ENCODE results near the gene KCMF1. TPM values are rescaled to one million over a fixed set of nuclear protein-coding genes. Genes with fewer than 3 reads are reported as not detected.

Gene KCMF1
- total RNA-seq, 1 donor, result 64.5 TPM

DNA sequence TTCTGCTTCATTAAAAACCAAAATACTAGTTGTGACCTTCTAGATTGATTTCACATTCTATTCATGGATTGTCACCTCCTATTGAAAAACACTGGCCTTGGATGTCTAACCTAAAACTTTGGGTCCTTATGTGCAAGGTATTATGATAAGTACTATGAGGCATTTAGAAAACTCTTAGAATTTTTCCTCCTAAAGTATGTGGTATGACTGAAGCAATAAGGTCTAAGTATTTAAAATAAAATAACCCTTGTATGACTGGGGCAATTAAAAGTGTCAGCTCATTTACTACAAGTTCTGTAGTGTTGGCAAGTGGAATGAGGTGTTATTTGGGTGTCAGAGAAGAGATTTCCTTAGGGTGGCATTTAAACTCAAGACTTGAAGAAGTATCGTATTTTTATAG is 15.1 kb downstream of the KCMF1 start:
- H3K4me3 ChIP-seq (ENCODE audit: low read depth, low read length), result no peak overlapping the region
- no peak for DNase-seq (ENCODE audit: low read depth)
- TF ChIP-seq, protein P1, sequence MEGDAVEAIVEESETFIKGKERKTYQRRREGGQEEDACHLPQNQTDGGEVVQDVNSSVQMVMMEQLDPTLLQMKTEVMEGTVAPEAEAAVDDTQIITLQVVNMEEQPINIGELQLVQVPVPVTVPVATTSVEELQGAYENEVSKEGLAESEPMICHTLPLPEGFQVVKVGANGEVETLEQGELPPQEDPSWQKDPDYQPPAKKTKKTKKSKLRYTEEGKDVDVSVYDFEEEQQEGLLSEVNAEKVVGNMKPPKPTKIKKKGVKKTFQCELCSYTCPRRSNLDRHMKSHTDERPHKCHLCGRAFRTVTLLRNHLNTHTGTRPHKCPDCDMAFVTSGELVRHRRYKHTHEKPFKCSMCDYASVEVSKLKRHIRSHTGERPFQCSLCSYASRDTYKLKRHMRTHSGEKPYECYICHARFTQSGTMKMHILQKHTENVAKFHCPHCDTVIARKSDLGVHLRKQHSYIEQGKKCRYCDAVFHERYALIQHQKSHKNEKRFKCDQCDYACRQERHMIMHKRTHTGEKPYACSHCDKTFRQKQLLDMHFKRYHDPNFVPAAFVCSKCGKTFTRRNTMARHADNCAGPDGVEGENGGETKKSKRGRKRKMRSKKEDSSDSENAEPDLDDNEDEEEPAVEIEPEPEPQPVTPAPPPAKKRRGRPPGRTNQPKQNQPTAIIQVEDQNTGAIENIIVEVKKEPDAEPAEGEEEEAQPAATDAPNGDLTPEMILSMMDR (IDR thresholded peaks at IDR 0.05; ENCODE audit: insufficient read depth, low read length), result no peak

DNA sequence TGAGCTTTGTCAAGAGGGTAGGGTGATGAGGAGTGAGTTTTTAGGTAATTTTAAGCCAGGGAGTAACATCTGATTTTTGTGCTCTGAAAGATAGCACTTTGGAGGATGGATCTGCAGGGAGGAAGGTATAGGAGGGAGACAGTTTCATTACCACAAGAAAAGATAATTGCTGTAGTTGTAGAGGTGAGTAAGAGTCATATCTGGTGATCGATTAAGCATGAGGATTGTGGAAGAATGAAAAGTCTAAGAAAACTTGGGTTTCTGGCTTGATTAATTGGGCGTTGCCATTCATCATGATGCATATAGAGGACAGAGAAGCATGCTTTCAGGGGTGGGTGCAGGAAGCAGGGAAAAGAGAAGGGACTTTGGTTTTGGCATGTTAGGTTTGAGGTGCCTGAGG is 18.5 kb downstream of the KCMF1 start:
- H3K4me3 ChIP-seq (ENCODE audit: low read depth, low read length), result no peak overlapping the region
- TF ChIP-seq, protein P1 (IDR thresholded peaks at IDR 0.05; ENCODE audit: insufficient read depth, low read length), result no peak
- no peak for DNase-seq (ENCODE audit: low read depth)

GRCh38 chr2:84989927-84990326 is 19.0 kb downstream of the KCMF1 start:
- H3K4me3 ChIP-seq (ENCODE audit: low read depth, low read length), result no peak overlapping the region
- TF ChIP-seq, protein P1 (IDR thresholded peaks at IDR 0.05; ENCODE audit: insufficient read depth, low read length), result no peak
- DNase-seq (ENCODE audit: low read depth), result no peak

- DNase-seq (ENCODE audit: low read depth), result peak; percentile 81
- H3K4me3 ChIP-seq (ENCODE audit: low read depth, low read length), result no peak overlapping the region
- TF ChIP-seq, protein P1 (IDR thresholded peaks at IDR 0.05; ENCODE audit: insufficient read depth, low read length), result no peak
These were observed 20.6 kb downstream of the KCMF1 start for GRCh38 chr2:84991404-84992160.

GRCh38 chr2:84995826-84996225 is 24.9 kb downstream of the KCMF1 start:
- DNase-seq (ENCODE audit: low read depth), result no peak
- TF ChIP-seq, protein P1 (IDR thresholded peaks at IDR 0.05; ENCODE audit: insufficient read depth, low read length), result no peak
- H3K4me3 ChIP-seq (ENCODE audit: low read depth, low read length), result no peak overlapping the region

DNA sequence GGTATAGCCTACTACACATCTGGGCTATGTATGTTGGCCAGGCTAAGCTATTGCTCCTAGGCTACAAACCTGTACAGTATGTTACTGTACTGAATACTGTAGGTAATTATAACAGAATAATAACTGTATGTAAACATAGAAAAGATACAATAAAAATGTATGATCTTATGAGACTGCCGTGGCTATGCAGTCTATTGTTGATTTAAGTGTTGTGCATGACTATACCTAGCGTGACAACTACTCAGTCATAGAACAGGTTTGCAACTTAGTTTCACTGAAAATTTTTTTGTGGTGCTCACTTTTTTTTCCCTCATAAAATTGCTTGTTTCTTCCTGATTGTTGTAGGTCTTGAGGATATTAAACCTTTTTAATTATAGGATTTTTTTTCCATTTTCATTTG is 25.9 kb downstream of the KCMF1 start:
- DNase-seq (ENCODE audit: low read depth), result no peak
- TF ChIP-seq, protein P1 (IDR thresholded peaks at IDR 0.05; ENCODE audit: insufficient read depth, low read length), result no peak
- no peak overlapping the region for H3K4me3 ChIP-seq (ENCODE audit: low read depth, low read length)

- no peak for DNase-seq (ENCODE audit: low read depth)
- H3K4me3 ChIP-seq (ENCODE audit: low read depth, low read length), result no peak overlapping the region
- TF ChIP-seq, protein P1 (IDR thresholded peaks at IDR 0.05; ENCODE audit: insufficient read depth, low read length), result no peak
These were observed 28.6 kb downstream of the KCMF1 start for GRCh38 chr2:84999553-84999955.
